H9 (cell line): Measurements from ENCODE around the gene RNASE8. TPM values are rescaled to one million over a fixed set of nuclear protein-coding genes. Genes with fewer than 3 reads are reported as not detected.
"Not testable (repeated sequence)": the region's sequence is repeated elsewhere in the genome, so short reads cannot be mapped to it uniquely, and the experiment has no call there.

Experiments
- DNase-seq: peaks from one replicate; pipeline ENCODE4 v3.0.0-alpha.2; 2017
- H2AFZ ChIP-seq: one replicate; pipeline ENCODE4 v1.6.1; 2013; ENCODE audit warnings: mild to moderate bottlenecking, low read length, control low read depth, moderate library complexity
- H2AK5ac ChIP-seq: 2 replicates; pipeline ENCODE4 v1.6.1; 2013; ENCODE audit warnings: low read length, control low read depth, mixed read lengths; ENCODE audit not compliant: insufficient read length
- H2BK120ac ChIP-seq: one replicate; pipeline ENCODE4 v1.6.1; 2013; ENCODE audit warnings: low read depth, mild to moderate bottlenecking, low read length, control low read depth, inconsistent platforms; ENCODE audit not compliant: poor library complexity, severe bottlenecking
- H2BK12ac ChIP-seq: 2 replicates; pipeline ENCODE4 v1.6.1; 2013; ENCODE audit warnings: low read length, control low read depth, mixed read lengths, low read depth; ENCODE audit not compliant: insufficient read length
- H2BK15ac ChIP-seq: 2 replicates; pipeline ENCODE4 v1.6.1; 2013; ENCODE audit warnings: low read depth, low read length, control low read depth
- H2BK20ac ChIP-seq: one replicate; pipeline ENCODE4 v1.6.1; 2013; ENCODE audit warnings: low read depth, mild to moderate bottlenecking, low read length, control low read depth, inconsistent platforms; ENCODE audit not compliant: poor library complexity, severe bottlenecking
- H2BK5ac ChIP-seq: 2 replicates; pipeline ENCODE4 v1.6.1; 2013; ENCODE audit warnings: low read length, control low read depth, mixed read lengths; ENCODE audit not compliant: insufficient read length
- H3K14ac ChIP-seq: 2 replicates; pipeline ENCODE4 v1.6.1; 2013; ENCODE audit warnings: low read length, control low read depth; ENCODE audit not compliant: insufficient read depth
- H3K18ac ChIP-seq: 2 replicates; pipeline ENCODE4 v1.6.1; 2013; ENCODE audit warnings: low read depth, mild to moderate bottlenecking, mixed read lengths, low read length, control low read depth; ENCODE audit not compliant: insufficient read length
- H3K23ac ChIP-seq: 2 replicates; pipeline ENCODE4 v1.6.1; 2013; ENCODE audit warnings: low read length, control low read depth, mixed read lengths, low read depth; ENCODE audit not compliant: insufficient read length
- H3K23me2 ChIP-seq: 2 replicates; pipeline ENCODE4 v1.6.1; 2013; ENCODE audit warnings: low read depth, mild to moderate bottlenecking, mixed read lengths, low read length, control low read depth; ENCODE audit not compliant: insufficient read length, poor library complexity, severe bottlenecking
- H3K27ac ChIP-seq: 2 replicates; pipeline ENCODE4 v1.5.1; 2013; ENCODE audit warnings: low read length, control low read depth, mixed read lengths, low read depth; ENCODE audit not compliant: insufficient read length
- H3K27me3 ChIP-seq: 2 replicates; pipeline ENCODE4 v1.6.1; 2013; ENCODE audit warnings: low read length, control low read depth, inconsistent platforms; ENCODE audit not compliant: insufficient read depth
- H3K4ac ChIP-seq: 2 replicates; pipeline ENCODE4 v1.6.1; 2013; ENCODE audit warnings: low read depth, mild to moderate bottlenecking, control low read depth, inconsistent platforms, low read length, moderate library complexity
- H3K4me1 ChIP-seq: 2 replicates; pipeline ENCODE4 v1.6.1; 2013; ENCODE audit warnings: low read length, control low read depth, inconsistent platforms; ENCODE audit not compliant: insufficient read depth
- H3K4me2 ChIP-seq: 2 replicates; pipeline ENCODE4 v1.6.1; 2013; ENCODE audit warnings: low read length, control low read depth, mixed read lengths; ENCODE audit not compliant: insufficient read length, insufficient read depth
- H3K56ac ChIP-seq: 2 replicates; pipeline ENCODE4 v1.6.1; 2013; ENCODE audit warnings: low read depth, mild to moderate bottlenecking, mixed read lengths, low read length, control low read depth; ENCODE audit not compliant: insufficient read length
- H3K79me1 ChIP-seq: 2 replicates; pipeline ENCODE4 v1.6.1; 2013; ENCODE audit warnings: low read depth, mild to moderate bottlenecking, moderate library complexity, low read length, control low read depth, inconsistent platforms; ENCODE audit not compliant: insufficient read depth, poor library complexity, severe bottlenecking
- H3K79me2 ChIP-seq: 2 replicates; pipeline ENCODE4 v1.6.1; 2013; ENCODE audit warnings: low read length, control low read depth, inconsistent platforms; ENCODE audit not compliant: insufficient read depth
- H3K9ac ChIP-seq: 2 replicates; pipeline ENCODE4 v1.6.1; 2013; ENCODE audit warnings: low read length, control low read depth, mixed read lengths; ENCODE audit not compliant: insufficient read length; ENCODE audit errors: extremely low read depth
- H3K9me3 ChIP-seq: one replicate; pipeline ENCODE4 v1.6.1; 2013; ENCODE audit warnings: low read depth, low read length, inconsistent platforms; ENCODE audit not compliant: control insufficient read depth
- H3T11ph ChIP-seq: one replicate; pipeline ENCODE4 v1.6.1; 2013; ENCODE audit warnings: mild to moderate bottlenecking, low read length, control low read depth, inconsistent platforms
- H4K20me1 ChIP-seq: one replicate; pipeline ENCODE4 v1.6.1; 2013; ENCODE audit not compliant: control insufficient read depth, insufficient read length, insufficient read depth
- H4K5ac ChIP-seq: 2 replicates; pipeline ENCODE4 v1.6.1; 2013; ENCODE audit warnings: low read depth, mild to moderate bottlenecking, mixed read lengths, low read length, control low read depth; ENCODE audit not compliant: insufficient read length
- H4K8ac ChIP-seq: replicated peaks from 2 replicates; pipeline ENCODE4 v1.6.1; 2013; ENCODE audit warnings: low read length, control low read depth, mixed read lengths, low read depth; ENCODE audit not compliant: insufficient read length
- H4K91ac ChIP-seq: 2 replicates; pipeline ENCODE4 v1.6.1; 2013; ENCODE audit warnings: low read depth, mild to moderate bottlenecking, moderate library complexity, mixed read lengths, low read length, control low read depth; ENCODE audit not compliant: insufficient read length
- H3K27ac Mint-ChIP-seq, 3 experiments: 2 replicates in 2 of 3; 3 replicates in 1 of 3; pipeline ENCODE4 v1.8.0; 2020 to 2021; ENCODE audit warnings: mixed read lengths in 3 of 3, mild to moderate bottlenecking in 1 of 3, moderate library complexity in 1 of 3
- H3K27me3 Mint-ChIP-seq: 2 replicates; pipeline ENCODE4 v1.8.0; 2021; ENCODE audit warnings: low read depth, mild to moderate bottlenecking, moderate library complexity, mixed read lengths
- H3K36me3 Mint-ChIP-seq, 3 experiments: 2 replicates in 2 of 3; 3 replicates in 1 of 3; pipeline ENCODE4 v1.8.0; 2020 to 2021; ENCODE audit warnings: low read depth in 3 of 3, mixed read lengths in 3 of 3; ENCODE audit not compliant: insufficient read depth in 1 of 3
- H3K4me1 Mint-ChIP-seq, 2 experiments: 2 replicates each; pipeline ENCODE4 v1.8.0; 2020; ENCODE audit warnings: mixed read lengths in 2 of 2
- H3K4me3 Mint-ChIP-seq, 2 experiments: 2 replicates in 1 of 2; 3 replicates in 1 of 2; pipeline ENCODE4 v1.8.0; 2020 to 2021; ENCODE audit warnings: mild to moderate bottlenecking in 2 of 2, mixed read lengths in 2 of 2, moderate library complexity in 1 of 2
- H3K9me3 Mint-ChIP-seq, 2 experiments: 2 replicates in 1 of 2; 3 replicates in 1 of 2; pipeline ENCODE4 v1.8.0; 2020; ENCODE audit warnings: mild to moderate bottlenecking in 2 of 2, mixed read lengths in 2 of 2, moderate library complexity in 1 of 2
- CTCF ChIP-seq: fragments of 200-600 bp; sonication (generic); conservative IDR thresholded peaks from 3 replicates; pipeline ENCODE4 v1.8.0; 2021; ENCODE audit warnings: antibody characterized with exemption, mild to moderate bottlenecking
- WGBS: extraction: QIAGEN DNeasy Blood & Tissue Kit; methylation state at CpG from one replicate; pipeline ENCODE4 v1.1.7; 2013; ENCODE audit warnings: missing lambda C conversion rate, low lambda C conversion rate, mixed read lengths; ENCODE audit not compliant: insufficient read length; ENCODE audit errors: extremely low coverage; 5-methylcytosine and 5-hydroxymethylcytosine counted together
- long read RNA-seq: library from polyadenylated mRNA; unstranded; transcript quantifications from one replicate; pipeline ENCODE4 v2.0.0, GENCODE V29; 2020
- total RNA-seq: library from RNA; stranded (reverse); gene quantifications from 2 replicates; pipeline ENCODE4 v1.2.1, GENCODE V29; 2021

The RNASE8 gene
- total RNA-seq, result not detected in 2 replicates
- long read RNA-seq, result 0 reads

- Histone ChIP-seq H3K18ac (no peak within 1 kb of the TSS), H3K4ac (no peak within 1 kb of the TSS), H4K91ac (no peak within 1 kb of the TSS), H3K56ac (no peak within 1 kb of the TSS), H3K4me2 (no peak within 1 kb of the TSS), H3K4me1 (no peaks in the 10 kb centered on the region; the same call in 1 of the 2 replicates), H3K9ac (no peak within 1 kb of the TSS), H2BK120ac (no peak within 1 kb of the TSS), H2BK15ac (no peak within 1 kb of the TSS), H4K8ac (no peak within 1 kb of the TSS), H4K5ac (no peak within 1 kb of the TSS), H2BK20ac (no peak within 1 kb of the TSS), H2BK12ac (no peak within 1 kb of the TSS), H3K79me1 (no peaks in the 10 kb centered on the region), H3K27ac (no peak within 1 kb of the TSS), H3K9me3 (no peaks in the 10 kb centered on the region), H3K23ac (no peak within 1 kb of the TSS), H3K79me2 (no peaks in the 10 kb centered on the region), H3K14ac (no peak within 1 kb of the TSS), H2BK5ac (no peak within 1 kb of the TSS), H4K20me1 (no peaks in the 10 kb centered on the region), H2AFZ (no peak within 1 kb of the TSS), H3K23me2 (no peaks in the 10 kb centered on the region), H2AK5ac (no peak within 1 kb of the TSS), H3T11ph (no peak within 1 kb of the TSS), H3K27me3 (no peaks in the 10 kb centered on the region)
- H3K4me1 Mint-ChIP-seq, result peaks cover 7 to 10% of the 10 kb centered on the region in 2 experiments
- H3K4me3 Mint-ChIP-seq, result no peak within 1 kb of the TSS
- no peaks in the 10 kb centered on the region for H3K27me3 Mint-ChIP-seq
- WGBS, result no CpG with 5 or more reads among the region's 8 CpGs
- H3K9me3 Mint-ChIP-seq, result no peaks in the 10 kb centered on the region
- H3K36me3 Mint-ChIP-seq, result no peaks in the 10 kb centered on the region
- no peak for TF ChIP-seq CTCF
- DNase-seq, result no peak
- H3K27ac Mint-ChIP-seq, result no peak within 1 kb of the TSS
These were observed at the start of gene RNASE8 for GRCh38 chr14:21057803-21058675. Gene RNASE8 (plus strand): TSS chr14:21057822. CDS start chr14:21057893, 71 bp downstream.

GRCh38 chr14:21009721-21010120 is 47.9 kb upstream of the RNASE8 start:
- not testable (repeated sequence) for H3K27me3 Mint-ChIP-seq

More at GRCh38 chr14:21009721-21010120, 47.9 kb upstream of the RNASE8 start:
- H4K5ac ChIP-seq, H3K79me1 ChIP-seq, H2BK5ac ChIP-seq, H2AK5ac ChIP-seq, H2BK120ac ChIP-seq, H3K9me3 Mint-ChIP-seq, H3K14ac ChIP-seq, H3K56ac ChIP-seq, H3K4me1 Mint-ChIP-seq, H3K36me3 Mint-ChIP-seq, H3K27ac Mint-ChIP-seq, H3K4me1 ChIP-seq, H3K23ac ChIP-seq, H3K18ac ChIP-seq, H3K27ac ChIP-seq, H4K20me1 ChIP-seq, H4K8ac ChIP-seq, H4K91ac ChIP-seq, H3K4ac ChIP-seq, H2BK15ac ChIP-seq, H3K9me3 ChIP-seq, H3K27me3 ChIP-seq, H3T11ph ChIP-seq, H3K4me3 Mint-ChIP-seq, H3K79me2 ChIP-seq, H3K9ac ChIP-seq, DNase-seq, H2BK20ac ChIP-seq, H2AFZ ChIP-seq, H3K4me2 ChIP-seq, H3K23me2 ChIP-seq, H2BK12ac ChIP-seq: not testable (repeated sequence)
- no CpG with 5 or more reads among the region's 3 CpGs for WGBS
